ENCODE measurements around the gene FRAT2. TPM values are rescaled to one million over a fixed set of nuclear protein-coding genes. Genes with fewer than 3 reads are reported as not detected.

The FRAT2 gene
- total RNA-seq, 1 experiment from 2014 or later, result 16.7 TPM

GRCh38 chr10:97367126-97367649 is 32.7 kb upstream of the FRAT2 start:
- POLR2A ChIA-PET, result no interaction called here
- intact Hi-C loops (cut with micrococcal nuclease; ENCODE audit: unreplicated experiment), result no loop called here
- no peak overlapping the region for H3K4me3 ChIP-seq (ENCODE audit: low read depth in 2 of 2, low read length in 2 of 2)
- ATAC-seq (no peak), DNase-seq (ENCODE audit: low read depth, low spot score) (no peak)
- no peaks in the 10 kb centered on the region for H3K4me1 ChIP-seq (ENCODE audit: control insufficient read depth, insufficient read depth, low read length)
- in situ Hi-C loops (cut with HindIII; ENCODE audit: low pct_unique_long_range_greater_than_20kb, low sequenced_read_pairs), result no loop called here
- no peak for TF ChIP-seq POLR2AphosphoS5 (IDR thresholded peaks at IDR 0.05; ENCODE audit: low read depth, low read length)
- TF ChIP-seq REST (IDR thresholded peaks at IDR 0.05; ENCODE audit: insufficient read depth in 1 of 2, low read depth in 2 of 2, low read length in 1 of 2), result no peak
- no peak for TF ChIP-seq SIN3A (IDR thresholded peaks at IDR 0.05; ENCODE audit: borderline replicate concordance, insufficient read depth, low read depth, low read length)
- TF ChIP-seq TCF7L2 (IDR thresholded peaks at IDR 0.05; ENCODE audit: low read depth, low read length), result no peak
- no peak for TF ChIP-seq CTCF (IDR thresholded peaks at IDR 0.05)
- BruUV-seq (replicated peaks), result no TSS peak
- H3K27ac ChIP-seq (ENCODE audit: low read length), result no peak overlapping the region
- no peaks in the 10 kb centered on the region for H3K27me3 ChIP-seq (ENCODE audit: control insufficient read depth, insufficient read depth, low read length)
- no peaks in the 10 kb centered on the region for H3K9me3 ChIP-seq (ENCODE audit: control insufficient read depth, insufficient read depth, low read depth, low read length)
- peaks cover 24% of the 10 kb centered on the region for H3K36me3 ChIP-seq (ENCODE audit: control insufficient read depth, insufficient read depth, low read length)
- CTCF ChIA-PET, result no interaction called here

- Histone ChIP-seq H3K36me3 (ENCODE audit: control insufficient read depth, insufficient read depth, low read length) (peaks cover 21% of the 10 kb centered on the region), H3K9me3 (ENCODE audit: control insufficient read depth, insufficient read depth, low read depth, low read length) (no peaks in the 10 kb centered on the region), H3K27me3 (ENCODE audit: control insufficient read depth, insufficient read depth, low read length) (no peaks in the 10 kb centered on the region), H3K4me3 (ENCODE audit: low read depth in 2 of 2, low read length in 2 of 2) (no peak overlapping the region), H3K4me1 (ENCODE audit: control insufficient read depth, insufficient read depth, low read length) (no peaks in the 10 kb centered on the region), H3K27ac (ENCODE audit: low read length) (no peak overlapping the region)
- ATAC-seq (no peak), DNase-seq (ENCODE audit: low read depth, low spot score) (no peak)
- CTCF ChIA-PET, result no interaction called here
- in situ Hi-C loops (cut with HindIII; ENCODE audit: low pct_unique_long_range_greater_than_20kb, low sequenced_read_pairs) (no loop called here), intact Hi-C loops (cut with micrococcal nuclease; ENCODE audit: unreplicated experiment) (no loop called here)
- BruUV-seq (replicated peaks), result no TSS peak
- POLR2A ChIA-PET, result no interaction called here
- TF ChIP-seq REST (IDR thresholded peaks at IDR 0.05; ENCODE audit: insufficient read depth in 1 of 2, low read depth in 2 of 2, low read length in 1 of 2), result no peak
- TF ChIP-seq SIN3A (IDR thresholded peaks at IDR 0.05; ENCODE audit: borderline replicate concordance, insufficient read depth, low read depth, low read length), result no peak
- TF ChIP-seq TCF7L2 (IDR thresholded peaks at IDR 0.05; ENCODE audit: low read depth, low read length), result no peak
- no peak for TF ChIP-seq POLR2AphosphoS5 (IDR thresholded peaks at IDR 0.05; ENCODE audit: low read depth, low read length)
- no peak for TF ChIP-seq CTCF (IDR thresholded peaks at IDR 0.05)
Measured at GRCh38 chr10:97366572-97366971, 32.0 kb upstream of the FRAT2 start.
